ENCODE measurements around the gene CCND2. TPM values are rescaled to one million over a fixed set of nuclear protein-coding genes. Genes with fewer than 3 reads are reported as not detected.

CCND2 gene
- total RNA-seq, 1 experiment from 2014 or later, result 194 TPM

- Mint-ChIP-seq H3K27ac (no peak overlapping the region), H3K9me3 (no peaks in the 10 kb centered on the region), H3K27me3 (ENCODE audit: low read depth) (peaks cover 2% of the 10 kb centered on the region; the same call in 1 of the 2 replicates), H3K4me1 (peaks cover 14% of the 10 kb centered on the region), H3K36me3 (0 out of 2 replicates have a peak, but pooled peaks cover 2% of the 10 kb centered on the region), H3K4me3 (no peak overlapping the region)
- DNase-seq (ENCODE audit: low spot score) (no peak), ATAC-seq (no peak)
- ChIA-PET CTCF (no interaction called here), POLR2A (no interaction called here)
- TF ChIP-seq STAT6 (CRISPR knock-in tag; conservative IDR thresholded peaks at IDR 0.05; ENCODE audit: low read depth), result no peak
- no peak for TF ChIP-seq IRF1 (CRISPR knock-in tag; IDR thresholded peaks at IDR 0.05)
- no peak for TF ChIP-seq JAZF1 (CRISPR knock-in tag; IDR thresholded peaks at IDR 0.05)
- no peak for TF ChIP-seq AR (CRISPR knock-in tag; IDR thresholded peaks at IDR 0.05)
- TF ChIP-seq GABPB1 (CRISPR knock-in tag; IDR thresholded peaks at IDR 0.05), result no peak
- TF ChIP-seq CREM (CRISPR knock-in tag; IDR thresholded peaks at IDR 0.05), result no peak
- TF ChIP-seq TEAD4 (CRISPR knock-in tag; IDR thresholded peaks at IDR 0.05), result no peak
- no peak for TF ChIP-seq ATF1 (CRISPR knock-in tag; IDR thresholded peaks at IDR 0.05)
- no peak for TF ChIP-seq KAT7 (CRISPR knock-in tag; IDR thresholded peaks at IDR 0.05; ENCODE audit: borderline replicate concordance)
- no peak for TF ChIP-seq ZNF396 (CRISPR knock-in tag; IDR thresholded peaks at IDR 0.05; ENCODE audit: borderline replicate concordance)
- no peak for TF ChIP-seq MYBL2 (CRISPR knock-in tag; IDR thresholded peaks at IDR 0.05)
- no peak for TF ChIP-seq ZNF532 (CRISPR knock-in tag; IDR thresholded peaks at IDR 0.05; ENCODE audit: borderline replicate concordance)
- no peak for TF ChIP-seq ZNF317 (CRISPR knock-in tag; IDR thresholded peaks at IDR 0.05; ENCODE audit: borderline replicate concordance, low read depth)
- no peak for TF ChIP-seq E2F1 (CRISPR knock-in tag; IDR thresholded peaks at IDR 0.05)
- no peak for TF ChIP-seq CREB1 (CRISPR knock-in tag; IDR thresholded peaks at IDR 0.05)
- no peak for TF ChIP-seq E2F5 (CRISPR knock-in tag; IDR thresholded peaks at IDR 0.05)
These were observed 43.0 kb upstream of the CCND2 start for GRCh38 chr12:4230526-4230925.
